Activated CD4-positive, CD25-positive, alpha-beta regulatory T cell treated with anti-CD3 and anti-CD28 coated beads, Interleukin-2, amount 50 U/mL, for 24 hours (primary cell): ENCODE data around the gene SZT2.
"Not testable (repeated sequence)": the region's sequence is repeated elsewhere in the genome, so short reads cannot be mapped to it uniquely, and the experiment has no call there.

Source experiments
- ATAC-seq, 2 donors: fragments of 150-1000 bp; cut with Tn5 transposase; one replicate each; pipeline ENCODE4 v1.10.0; 2021; ENCODE audit warnings: mild to moderate bottlenecking in 1 of 2, moderate library complexity in 1 of 2

SZT2 gene

DNA sequence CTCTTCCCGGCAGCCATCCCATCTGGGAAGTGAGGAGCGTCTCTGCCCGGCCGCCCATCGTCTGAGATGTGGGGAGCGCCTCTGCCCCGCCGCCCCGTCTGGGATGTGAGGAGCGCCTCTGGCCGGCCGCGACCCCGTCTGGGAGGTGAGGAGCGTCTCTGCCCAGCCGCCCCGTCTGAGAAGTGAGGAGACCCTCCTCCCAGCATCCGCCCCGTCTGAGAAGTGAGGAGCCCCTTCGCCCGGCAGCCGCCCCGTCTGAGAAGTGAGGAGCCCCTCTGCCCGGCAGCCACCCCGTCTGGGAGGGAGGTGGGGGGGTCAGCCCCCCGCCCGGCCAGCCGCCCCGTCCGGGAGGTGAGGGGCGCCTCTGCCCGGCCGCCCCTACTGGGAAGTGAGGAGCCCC is 112.1 kb downstream of the SZT2 start:
- not testable (repeated sequence) for ATAC-seq

- ATAC-seq = no peak
Observed at GRCh38 chr1:43503534-43503933, 113.8 kb downstream of the SZT2 start.
